ENCODE measurements around the gene MAP2K3. TPM values are rescaled to one million over a fixed set of nuclear protein-coding genes. Genes with fewer than 3 reads are reported as not detected.
A peak's percentile ranks its signal among the peaks of the same experiment; 100 is the strongest.

Gene MAP2K3
- total RNA-seq, 4 donors from 2014 or later: 17.5 to 39.0 (median 21.6) TPM

GRCh38 chr17:21252796-21253645 lies 31.5 kb upstream of the MAP2K3 start, which contains the start of gene NATD1:
Gene NATD1, minus strand, starts transcription at chr17:21253410. Its CDS starts 146 bp downstream, at chr17:21253264.
- H3K4me1 ChIP-seq: peaks cover 0 to 39% (median 23%) of the 10 kb centered on the region in 4 donors
- WGBS, 2 donors: 0 to 2% methylated on average over 45 to 72 of the region's 117 CpGs
- DNase-seq (ENCODE audit: low spot score in 2 of 2): peak; percentile 85 to 87

GRCh38 chr17:21253646-21254441 lies 30.7 kb upstream of the MAP2K3 start:
- no peak for DNase-seq (ENCODE audit: low spot score in 2 of 2)
- no peaks in the 10 kb centered on the region for H3K27me3 ChIP-seq
- H3K27ac ChIP-seq: peak overlapping the region in 3 of 4 donors; percentile 55 to 85 (median 73)
- H3K4me3 ChIP-seq: peak overlapping the region; percentile 46 to 72 (median 66)
- H3K9me3 ChIP-seq: no peaks in the 10 kb centered on the region
- 43 to 44% methylated on average over 15 of the region's 15 CpGs for WGBS, 2 donors
- H3K36me3 ChIP-seq: no peaks in the 10 kb centered on the region
- TF ChIP-seq POLR2A (IDR thresholded peaks at IDR 0.05): no peak
- no peak for TF ChIP-seq CTCF (IDR thresholded peaks at IDR 0.05)
- TF ChIP-seq EP300 (IDR thresholded peaks at IDR 0.05): no peak
- peaks cover 0 to 39% (median 23%) of the 10 kb centered on the region in 4 donors for H3K4me1 ChIP-seq

More at GRCh38 chr17:21252796-21253645, 31.5 kb upstream of the MAP2K3 start, which contains the start of gene NATD1:
- Histone ChIP-seq H3K9me3 (no peaks in the 10 kb centered on the region), H3K27me3 (no peaks in the 10 kb centered on the region), H3K4me3 (peak within 1 kb of the TSS; percentile 46 to 75 (median 71)), H3K27ac (peak within 1 kb of the TSS in 3 of 4 donors; percentile 65 to 85 (median 81)), H3K36me3 (peaks cover 0 to 3% (median 0%) of the 10 kb centered on the region in 3 donors)
- TF ChIP-seq POLR2A (IDR thresholded peaks at IDR 0.05) (peak in 1 of 2 donors; percentile 53), EP300 (IDR thresholded peaks at IDR 0.05) (peak; percentile 28 to 67), CTCF (IDR thresholded peaks at IDR 0.05) (peak in 2 of 5 experiments; percentile 13 to 41)

- no peaks in the 10 kb centered on the region for H3K27me3 ChIP-seq
- H3K9me3 ChIP-seq: no peaks in the 10 kb centered on the region
- H3K4me1 ChIP-seq: peaks cover 0 to 16% (median 2%) of the 10 kb centered on the region in 4 donors
- 87 to 94% methylated on average over 7 of the region's 7 CpGs for WGBS, 2 donors
- H3K4me3 ChIP-seq: no peak overlapping the region
- DNase-seq (ENCODE audit: low spot score in 2 of 2): no peak
- TF ChIP-seq POLR2A (IDR thresholded peaks at IDR 0.05) (no peak), CTCF (IDR thresholded peaks at IDR 0.05) (no peak), EP300 (IDR thresholded peaks at IDR 0.05) (no peak)
- H3K27ac ChIP-seq: no peak overlapping the region
- H3K36me3 ChIP-seq: no peaks in the 10 kb centered on the region
Measured at GRCh38 chr17:21258593-21258992, 25.9 kb upstream of the MAP2K3 start.

- H3K9me3 ChIP-seq: no peaks in the 10 kb centered on the region
- no peak for TF ChIP-seq EP300 (IDR thresholded peaks at IDR 0.05)
- no peak for TF ChIP-seq POLR2A (IDR thresholded peaks at IDR 0.05)
- TF ChIP-seq CTCF (IDR thresholded peaks at IDR 0.05): no peak
- 76 to 78% methylated on average over 12 of the region's 12 CpGs for WGBS, 2 donors
Measured at GRCh38 chr17:21262259-21262993, 22.1 kb upstream of the MAP2K3 start.

More at GRCh38 chr17:21262259-21262993, 22.1 kb upstream of the MAP2K3 start:
- Histone ChIP-seq H3K4me1 (peaks cover 0 to 10% (median 0%) of the 10 kb centered on the region in 4 donors), H3K27ac (no peak overlapping the region), H3K4me3 (no peak overlapping the region), H3K36me3 (no peaks in the 10 kb centered on the region), H3K27me3 (no peaks in the 10 kb centered on the region)
- DNase-seq (ENCODE audit: low spot score in 2 of 2): no peak

All from tibial nerve (tissue), 4 donors.